GM06990 (cell line): ENCODE measurements around the gene COL18A1.

Source experiments
- DNase-seq: peaks from one replicate; pipeline ENCODE4 v3.0.0-alpha.2; 2011; ENCODE audit not compliant: insufficient read length; ENCODE audit errors: extremely low read depth
- H3K27me3 ChIP-seq: replicated peaks from 2 replicates; pipeline ENCODE4 v1.6.0; 2011; ENCODE audit warnings: low read length; ENCODE audit not compliant: control insufficient read depth, insufficient read depth
- H3K36me3 ChIP-seq: 2 replicates; pipeline ENCODE4 v1.5.1; 2011; ENCODE audit warnings: low read length; ENCODE audit not compliant: control insufficient read depth, insufficient read depth
- H3K4me3 ChIP-seq: replicated peaks from 2 replicates; pipeline ENCODE4 v1.5.1; 2011; ENCODE audit warnings: low read depth, mild to moderate bottlenecking, control low read depth, low read length
- CTCF ChIP-seq: IDR thresholded peaks from 2 replicates; pipeline ENCODE4 v1.5.1; 2011; ENCODE audit warnings: low read length, control low read depth, mild to moderate bottlenecking, inconsistent platforms; ENCODE audit not compliant: insufficient read depth, poor library complexity, severe bottlenecking

Gene COL18A1

GRCh38 chr21:45448283-45448809, 43.4 kb downstream of the COL18A1 start:
- no peak for DNase-seq
- no peak for TF ChIP-seq CTCF
- Histone ChIP-seq H3K27me3 (no peaks in the 10 kb centered on the region; the same call in 1 of the 2 replicates), H3K36me3 (no peaks in the 10 kb centered on the region), H3K4me3 (no peak overlapping the region)

GRCh38 chr21:45448810-45449657, 44.1 kb downstream of the COL18A1 start:
- H3K4me3 ChIP-seq: no peak overlapping the region
- H3K27me3 ChIP-seq: no peaks in the 10 kb centered on the region; the same call in 1 of the 2 replicates
- no peak for TF ChIP-seq CTCF
- no peak for DNase-seq
- no peaks in the 10 kb centered on the region for H3K36me3 ChIP-seq

GRCh38 chr21:45449658-45450422, 44.9 kb downstream of the COL18A1 start:
- H3K36me3 ChIP-seq: no peaks in the 10 kb centered on the region
- no peak for DNase-seq
- H3K27me3 ChIP-seq: no peaks in the 10 kb centered on the region; the same call in 1 of the 2 replicates
- TF ChIP-seq CTCF: no peak
- no peak overlapping the region for H3K4me3 ChIP-seq

- TF ChIP-seq CTCF: no peak
- no peaks in the 10 kb centered on the region; the same call in 1 of the 2 replicates for H3K27me3 ChIP-seq
- DNase-seq: no peak
- H3K36me3 ChIP-seq: no peaks in the 10 kb centered on the region
- H3K4me3 ChIP-seq: no peak overlapping the region
Measured at GRCh38 chr21:45450423-45451090, 45.6 kb downstream of the COL18A1 start.

GRCh38 chr21:45451091-45451740, 46.3 kb downstream of the COL18A1 start:
- Histone ChIP-seq H3K4me3 (no peak overlapping the region), H3K36me3 (no peaks in the 10 kb centered on the region), H3K27me3 (no peaks in the 10 kb centered on the region; the same call in 1 of the 2 replicates)
- TF ChIP-seq CTCF: no peak
- no peak for DNase-seq
